NCI-H460 (cell line): ENCODE measurements around the gene PRKCG. TPM values are rescaled to one million over a fixed set of nuclear protein-coding genes. Genes with fewer than 3 reads are reported as not detected.
"Not testable (repeated sequence)": the region's sequence is repeated elsewhere in the genome, so short reads cannot be mapped to it uniquely, and the experiment has no call there.

ENCODE experiments used
- DNase-seq: peaks from one replicate; pipeline ENCODE4 v3.0.0-alpha.2; 2016; ENCODE audit warnings: low read depth; ENCODE audit errors: extremely low read depth
- total RNA-seq: library from RNA; depleted of rRNA; stranded (reverse); fragments of >200 nt; shearing (Covaris generic); gene quantifications from 2 replicates; pipeline ENCODE4 v1.2.3, GENCODE V29; 2014; rRNA removed

PRKCG gene
- total RNA-seq, 1 experiment from 2014 or later, result 0.20 TPM

- DNase-seq, result peak; percentile 59
Observed at GRCh38 chr19:53927739-53928138, 45.7 kb downstream of the PRKCG start.

DNA sequence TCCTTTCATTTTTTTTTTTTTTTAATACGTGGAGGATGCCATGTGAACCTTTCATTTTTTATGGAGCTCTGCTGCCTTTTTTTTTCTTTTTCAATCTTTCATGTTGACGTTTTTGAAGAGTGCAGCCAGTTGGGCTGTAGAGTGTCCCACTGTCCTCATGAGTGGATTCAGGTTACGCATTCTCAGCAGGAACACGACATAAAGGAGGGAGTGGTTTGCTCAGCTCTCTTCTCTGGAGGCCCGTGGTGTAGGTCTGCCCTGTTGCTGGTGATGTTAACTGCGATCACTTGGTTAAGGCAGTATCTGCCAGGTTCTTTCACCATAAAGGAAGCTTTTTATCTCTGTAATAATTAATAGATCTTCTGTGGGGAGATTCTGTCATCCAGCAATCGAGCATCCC is 54.0 kb downstream of the PRKCG start:
- no peak for DNase-seq

GRCh38 chr19:53942001-53942786 is 60.2 kb downstream of the PRKCG start:
- no peak for DNase-seq

DNA sequence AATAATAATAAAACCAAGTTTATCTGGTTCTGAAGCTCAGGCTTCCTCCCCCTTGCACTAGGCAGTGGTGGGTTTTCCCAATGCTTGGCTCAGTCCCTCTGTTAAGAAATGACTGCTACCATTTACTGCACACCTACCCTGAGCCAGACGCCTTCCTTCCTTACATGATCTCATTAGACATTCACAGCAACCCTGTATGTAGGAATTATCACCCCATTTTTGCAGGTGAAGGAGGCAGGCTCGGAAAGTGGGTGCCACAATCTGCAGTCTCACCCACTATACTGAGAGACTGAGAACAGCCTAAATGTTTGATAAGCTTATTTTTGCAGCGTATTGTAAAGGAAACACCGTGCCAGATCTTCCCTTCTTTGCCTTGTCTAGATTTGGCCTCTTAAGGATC is 62.4 kb downstream of the PRKCG start:
- DNase-seq, result no peak

- DNase-seq, result no peak
Observed at GRCh38 chr19:53944933-53945332, 62.9 kb downstream of the PRKCG start.

DNA sequence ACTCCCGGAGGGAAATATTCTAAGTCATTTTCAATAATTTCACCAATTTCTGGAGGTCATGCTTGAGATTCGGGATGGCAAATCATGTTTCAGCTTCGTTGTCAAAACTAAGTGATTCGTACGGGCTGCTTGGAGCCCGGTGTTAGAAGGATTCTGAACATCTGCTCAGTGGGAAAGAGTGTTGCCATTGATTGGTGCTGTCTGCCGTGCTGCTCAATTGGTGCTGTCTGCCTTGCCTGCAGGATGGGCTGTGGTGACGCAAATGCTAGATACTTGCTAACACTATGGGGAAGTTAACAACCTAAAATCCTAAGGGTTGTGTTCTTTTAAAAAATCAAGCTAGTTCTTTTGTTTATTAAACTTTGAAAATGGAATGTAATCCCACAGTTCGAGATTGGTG is 63.4 kb downstream of the PRKCG start:
- peak; percentile 72 for DNase-seq

GRCh38 chr19:53945998-53946397 is 64.0 kb downstream of the PRKCG start:
- DNase-seq, result no peak

GRCh38 chr19:53947624-53948023 is 65.6 kb downstream of the PRKCG start:
- DNase-seq, result no peak

- DNase-seq, result not testable (repeated sequence)
Observed at GRCh38 chr19:53948611-53949010, 66.6 kb downstream of the PRKCG start.

- no peak for DNase-seq
Observed at GRCh38 chr19:53951436-53951835, 69.4 kb downstream of the PRKCG start.

DNA sequence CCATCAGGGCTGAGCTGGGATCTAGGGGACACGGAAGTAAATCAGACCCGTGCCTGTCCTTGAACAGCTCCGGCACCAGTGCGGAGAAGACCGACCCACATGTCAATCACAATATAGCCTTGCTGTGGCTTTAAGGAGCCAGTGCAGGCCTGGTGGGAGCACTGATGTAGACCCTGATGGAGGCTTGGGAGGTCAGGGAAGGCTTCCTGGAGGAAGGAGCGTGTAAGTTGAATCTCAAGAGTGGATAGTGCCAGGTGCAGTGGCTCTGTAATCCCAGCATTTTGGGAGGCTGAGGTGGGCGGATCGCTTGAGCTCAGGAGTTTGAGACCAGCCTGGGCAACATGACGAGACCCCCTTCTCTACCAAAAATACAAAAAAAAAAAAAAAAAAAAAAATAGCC is 70.0 kb downstream of the PRKCG start:
- DNase-seq, result no peak

DNA sequence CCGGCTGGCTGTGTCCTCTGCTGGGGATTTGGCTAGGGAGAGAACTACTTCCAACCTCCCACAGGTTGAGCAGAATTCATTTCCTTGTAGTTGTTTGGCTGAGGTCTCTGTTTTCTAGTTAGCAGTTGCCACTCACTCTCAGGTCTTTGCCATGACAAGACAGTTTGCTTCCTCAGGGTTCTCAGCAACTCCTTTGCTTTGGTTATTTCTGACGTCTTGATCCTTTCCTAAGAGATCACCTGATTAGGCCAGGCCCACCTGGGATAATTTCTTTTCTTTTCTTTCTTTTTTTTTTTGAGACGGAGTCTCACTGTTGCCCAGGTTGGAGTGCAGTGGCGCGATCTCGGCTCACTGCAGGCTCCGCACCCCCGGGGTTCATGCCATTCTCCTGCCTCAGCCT is 71.4 kb downstream of the PRKCG start:
- no peak for DNase-seq

Other genes with a start within 250 kb of the PRKCG start
- not detected in 2 replicates for gene NLRP12, start 57.9 kb upstream of the PRKCG start, total RNA-seq
- 38.6 and 49.5 TPM in 2 replicates for gene MYADM, start 14.3 kb upstream of the PRKCG start, total RNA-seq
- not detected in 2 replicates for gene CACNG7, start 27.1 kb downstream of the PRKCG start, total RNA-seq
- 0.58 and 0.84 TPM in 2 replicates for gene CACNG8, start 80.7 kb downstream of the PRKCG start, total RNA-seq
- 4.6 and 4.9 TPM in 2 replicates for gene CACNG6, start 109.4 kb downstream of the PRKCG start, total RNA-seq
- gene VSTM1, start 181.7 kb downstream of the PRKCG start, total RNA-seq, result not detected in 2 replicates
- gene TARM1, start 199.2 kb downstream of the PRKCG start, total RNA-seq, result not detected in 2 replicates
- gene OSCAR, start 218.6 kb downstream of the PRKCG start, total RNA-seq, result 0.22 and 0.32 TPM in 2 replicates
- 31.8 and 38.6 TPM in 2 replicates for gene NDUFA3, start 220.7 kb downstream of the PRKCG start, total RNA-seq
- gene TFPT, start 233.5 kb downstream of the PRKCG start, total RNA-seq, result 8.3 and 10.2 TPM in 2 replicates
- 28.5 and 34.1 TPM in 2 replicates for gene PRPF31, start 233.6 kb downstream of the PRKCG start, total RNA-seq